KMS-11 (cell line): ENCODE results near the gene KISS1.

ENCODE experiments used
- H2AFZ ChIP-seq: fragments of 200-600 bp; sonication (generic); 2 replicates; pipeline ENCODE4 v1.6.1; 2016; ENCODE audit warnings: antibody characterized with exemption, mixed run types, low read depth
- H3K27ac ChIP-seq: fragments of 200-600 bp; sonication (generic); 2 replicates; pipeline ENCODE4 v1.6.1; 2016; ENCODE audit warnings: mild to moderate bottlenecking, mixed run types
- H3K27me3 ChIP-seq: fragments of 200-600 bp; sonication (generic); 2 replicates; pipeline ENCODE4 v1.6.1; 2017; ENCODE audit warnings: mild to moderate bottlenecking, low read depth, mixed run types, moderate library complexity; ENCODE audit not compliant: insufficient read depth
- H3K36me3 ChIP-seq: fragments of 200-600 bp; sonication (generic); 2 replicates; pipeline ENCODE4 v1.6.1; 2017; ENCODE audit warnings: mild to moderate bottlenecking, mixed run types; ENCODE audit not compliant: insufficient read depth
- H3K4me1 ChIP-seq: fragments of 200-600 bp; sonication (generic); 2 replicates; pipeline ENCODE4 v1.6.1; 2016; ENCODE audit warnings: mild to moderate bottlenecking, low read depth, mixed run types; ENCODE audit not compliant: poor library complexity, severe bottlenecking
- H3K4me2 ChIP-seq: fragments of 200-600 bp; sonication (generic); 2 replicates; pipeline ENCODE4 v1.7.0; 2016; ENCODE audit warnings: mild to moderate bottlenecking, mixed run types
- H3K4me3 ChIP-seq: fragments of 200-600 bp; sonication (generic); IDR thresholded peaks from 2 replicates; pipeline ENCODE4 v1.6.1; 2017; ENCODE audit warnings: low read depth, low read length, mixed read lengths; ENCODE audit not compliant: insufficient read depth
- H3K79me2 ChIP-seq: fragments of 200-600 bp; sonication (generic); 2 replicates; pipeline ENCODE4 v1.6.1; 2016; ENCODE audit warnings: low read depth, mixed run types; ENCODE audit not compliant: insufficient read depth
- H3K9ac ChIP-seq: fragments of 200-600 bp; sonication (generic); 2 replicates; pipeline ENCODE4 v1.6.1; 2016; ENCODE audit warnings: mild to moderate bottlenecking, mixed run types
- H4K20me1 ChIP-seq: fragments of 200-600 bp; sonication (generic); 2 replicates; pipeline ENCODE4 v1.6.1; 2016; ENCODE audit warnings: mild to moderate bottlenecking, mixed run types; ENCODE audit not compliant: insufficient read depth
- TF ChIP-seq, protein P1 (sequence below): fragments of 200-600 bp; sonication (generic); conservative IDR thresholded peaks from 2 replicates; pipeline ENCODE4 v1.6.1; 2017; ENCODE audit warnings: low read depth, mild to moderate bottlenecking, antibody characterized with exemption, low read length, moderate library complexity, mixed read lengths

Gene KISS1

DNA sequence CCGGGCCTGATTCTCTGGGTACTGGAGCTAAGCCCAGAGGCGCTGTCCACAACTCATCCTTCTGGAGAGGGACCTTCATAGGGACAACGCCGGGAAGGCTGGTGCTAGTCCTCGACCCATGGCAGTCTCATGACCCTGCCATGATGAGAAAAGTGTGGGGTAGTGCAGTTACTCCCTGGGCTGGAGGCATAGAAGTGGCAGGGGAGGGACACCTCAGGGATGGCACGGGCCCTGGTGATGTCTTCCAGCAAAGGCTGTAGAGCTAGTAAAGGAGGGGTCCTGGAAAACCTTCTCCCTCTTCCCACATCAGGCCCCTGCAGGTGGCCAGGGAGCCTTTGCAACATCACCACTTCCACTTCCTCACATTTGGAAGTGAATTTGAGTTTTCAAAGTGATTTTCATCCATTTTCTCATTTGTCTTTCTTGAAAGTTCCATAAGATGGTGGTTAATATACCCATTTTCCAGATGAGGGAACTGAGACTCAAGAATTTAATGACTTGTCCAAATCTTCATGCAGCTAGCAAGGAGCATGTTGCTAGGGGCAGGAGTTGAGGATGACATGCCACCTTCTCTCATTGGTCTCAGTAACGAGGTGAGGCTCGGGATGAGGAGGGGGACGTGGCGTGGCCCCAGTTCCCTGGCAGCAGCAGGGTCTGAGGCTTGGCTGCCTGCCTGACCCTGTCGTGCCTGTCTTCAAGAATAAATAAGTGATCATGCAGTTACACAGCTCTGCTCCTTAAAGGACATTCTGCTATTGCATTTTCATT, 20.8 kb upstream of the KISS1 start:
- Histone ChIP-seq H3K4me2 (no peak overlapping the region), H3K27me3 (no peaks in the 10 kb centered on the region; the same call in 1 of the 2 replicates), H4K20me1 (no peaks in the 10 kb centered on the region), H3K9ac (no peak overlapping the region), H2AFZ (no peak overlapping the region), H3K36me3 (no peaks in the 10 kb centered on the region), H3K27ac (no peak overlapping the region), H3K4me3 (no peak overlapping the region), H3K4me1 (no peaks in the 10 kb centered on the region), H3K79me2 (no peaks in the 10 kb centered on the region)
- TF ChIP-seq, protein P1, sequence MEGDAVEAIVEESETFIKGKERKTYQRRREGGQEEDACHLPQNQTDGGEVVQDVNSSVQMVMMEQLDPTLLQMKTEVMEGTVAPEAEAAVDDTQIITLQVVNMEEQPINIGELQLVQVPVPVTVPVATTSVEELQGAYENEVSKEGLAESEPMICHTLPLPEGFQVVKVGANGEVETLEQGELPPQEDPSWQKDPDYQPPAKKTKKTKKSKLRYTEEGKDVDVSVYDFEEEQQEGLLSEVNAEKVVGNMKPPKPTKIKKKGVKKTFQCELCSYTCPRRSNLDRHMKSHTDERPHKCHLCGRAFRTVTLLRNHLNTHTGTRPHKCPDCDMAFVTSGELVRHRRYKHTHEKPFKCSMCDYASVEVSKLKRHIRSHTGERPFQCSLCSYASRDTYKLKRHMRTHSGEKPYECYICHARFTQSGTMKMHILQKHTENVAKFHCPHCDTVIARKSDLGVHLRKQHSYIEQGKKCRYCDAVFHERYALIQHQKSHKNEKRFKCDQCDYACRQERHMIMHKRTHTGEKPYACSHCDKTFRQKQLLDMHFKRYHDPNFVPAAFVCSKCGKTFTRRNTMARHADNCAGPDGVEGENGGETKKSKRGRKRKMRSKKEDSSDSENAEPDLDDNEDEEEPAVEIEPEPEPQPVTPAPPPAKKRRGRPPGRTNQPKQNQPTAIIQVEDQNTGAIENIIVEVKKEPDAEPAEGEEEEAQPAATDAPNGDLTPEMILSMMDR: no peak

DNA sequence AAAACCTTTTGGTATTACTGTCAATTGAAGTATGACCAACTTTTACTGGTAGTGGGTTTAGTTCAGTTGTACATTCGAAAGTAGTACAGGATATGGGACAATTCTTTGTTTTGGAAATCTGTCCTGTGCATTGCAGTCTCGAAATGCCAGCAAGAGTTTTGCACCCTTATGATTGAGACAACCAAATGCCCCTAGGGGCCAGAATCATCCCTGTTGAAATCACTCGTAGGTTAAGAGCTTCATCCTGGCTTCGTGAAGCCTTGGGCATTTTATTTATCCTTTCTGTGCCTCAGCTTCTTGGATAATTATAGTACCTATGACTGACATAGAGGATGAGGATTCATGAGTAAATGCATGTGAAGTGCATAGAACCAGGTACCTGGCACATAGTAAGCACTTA, 19.9 kb upstream of the KISS1 start:
- Histone ChIP-seq H3K4me2 (no peak overlapping the region), H3K79me2 (no peaks in the 10 kb centered on the region), H3K4me1 (no peaks in the 10 kb centered on the region), H4K20me1 (no peaks in the 10 kb centered on the region), H3K27me3 (no peaks in the 10 kb centered on the region; the same call in 1 of the 2 replicates), H3K9ac (no peak overlapping the region), H3K27ac (no peak overlapping the region), H2AFZ (no peak overlapping the region), H3K4me3 (no peak overlapping the region), H3K36me3 (no peaks in the 10 kb centered on the region)
- TF ChIP-seq, protein P1: no peak

DNA sequence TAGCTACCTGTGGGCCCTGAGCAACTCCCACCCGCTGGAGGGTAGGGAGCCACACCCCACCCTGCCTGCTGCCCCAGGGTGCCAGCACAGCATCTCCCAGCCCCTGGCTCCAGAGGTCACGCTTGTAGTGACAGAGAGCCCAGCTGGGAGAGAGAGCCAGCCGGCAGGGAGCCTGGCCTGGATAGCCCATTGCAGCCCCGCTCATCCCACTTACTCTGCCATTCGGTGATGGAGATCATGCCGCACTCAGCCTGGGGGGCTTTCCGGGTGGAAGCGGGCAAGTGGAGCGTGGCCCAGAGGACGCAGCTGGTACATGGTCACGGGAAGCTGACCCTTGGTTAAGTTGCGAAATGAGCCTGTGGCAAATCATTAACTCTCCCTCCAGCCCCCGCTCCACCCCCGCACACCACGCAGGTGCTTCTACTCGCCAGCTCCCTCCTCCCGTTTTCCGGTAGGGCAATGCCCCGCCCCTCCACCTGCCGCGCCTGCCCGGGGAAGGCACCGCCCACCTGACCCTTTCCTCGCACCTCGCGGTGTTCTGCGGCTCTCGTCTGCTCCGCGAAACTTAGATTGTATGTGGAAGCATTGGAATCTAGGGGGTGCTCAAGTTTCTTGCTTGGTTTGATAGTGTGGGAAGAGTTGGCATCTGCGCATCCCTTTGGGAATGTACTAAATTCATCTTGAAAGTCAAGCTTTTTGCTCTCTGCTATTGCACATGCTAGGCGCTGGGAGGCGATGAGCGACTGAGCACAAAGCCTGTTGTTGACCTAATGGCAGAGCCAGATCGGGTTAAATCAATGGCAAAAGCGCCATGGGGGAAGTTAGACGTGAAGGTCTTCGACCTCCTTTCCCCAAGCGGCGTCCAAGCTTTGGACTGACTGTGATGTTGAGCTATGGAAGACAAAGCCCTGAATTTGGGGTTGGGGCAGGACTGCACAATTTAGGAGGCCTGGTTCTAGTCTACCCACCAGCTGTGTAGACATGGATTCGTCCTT, 17.7 kb upstream of the KISS1 start, which contains the start of gene GOLT1A:
GOLT1A (minus strand) TSS at position 321 of the 995 bp plus-strand sequence; CDS start at position 239, 82 bp downstream.
- Histone ChIP-seq H2AFZ (no peak within 1 kb of the TSS), H3K36me3 (no peaks in the 10 kb centered on the region), H3K9ac (no peak within 1 kb of the TSS), H3K27ac (no peak within 1 kb of the TSS), H3K27me3 (no peaks in the 10 kb centered on the region; the same call in 1 of the 2 replicates), H4K20me1 (no peaks in the 10 kb centered on the region), H3K4me3 (no peak within 1 kb of the TSS), H3K79me2 (no peaks in the 10 kb centered on the region), H3K4me2 (no peak within 1 kb of the TSS), H3K4me1 (no peaks in the 10 kb centered on the region)
- TF ChIP-seq, protein P1: no peak

DNA sequence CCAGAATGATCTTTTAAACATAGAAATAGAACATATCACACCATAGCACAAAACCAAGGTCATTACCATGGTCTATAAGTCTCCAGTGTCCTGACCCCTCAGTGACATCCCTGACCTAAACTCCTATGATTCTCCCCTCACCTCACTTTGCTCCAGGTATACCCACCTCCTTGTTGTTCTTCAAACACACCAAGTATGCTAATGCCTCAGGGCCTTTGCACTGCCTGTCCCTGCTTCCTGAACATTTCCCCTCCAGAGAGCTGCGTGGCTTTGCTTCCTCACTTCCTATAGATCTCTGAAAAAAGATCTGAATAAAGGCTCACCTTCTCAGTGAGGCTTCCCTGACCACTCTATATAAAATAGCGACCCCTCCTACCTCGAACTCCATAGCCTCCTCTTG, 16.4 kb upstream of the KISS1 start:
- TF ChIP-seq, protein P1: no peak
- no peak overlapping the region for H3K9ac ChIP-seq
- no peak overlapping the region for H3K4me3 ChIP-seq
- no peaks in the 10 kb centered on the region for H4K20me1 ChIP-seq
- H3K27me3 ChIP-seq: no peaks in the 10 kb centered on the region; the same call in 1 of the 2 replicates
- no peaks in the 10 kb centered on the region for H3K36me3 ChIP-seq
- no peak overlapping the region for H2AFZ ChIP-seq
- no peak overlapping the region for H3K4me2 ChIP-seq
- H3K27ac ChIP-seq: no peak overlapping the region
- H3K79me2 ChIP-seq: no peaks in the 10 kb centered on the region
- H3K4me1 ChIP-seq: no peaks in the 10 kb centered on the region
